IMR-90 (cell line): Measurements from ENCODE around the gene FICD. TPM values are rescaled to one million over a fixed set of nuclear protein-coding genes. Genes with fewer than 3 reads are reported as not detected.

Experiments
- ATAC-seq: fragments of 200-7000 bp; cut with Tn5 transposase; 2 replicates; pipeline ENCODE4 v1.9.1; 2020; ENCODE audit warnings: low read depth, mild to moderate bottlenecking, moderate library complexity
- BruUV-seq: library from RNA; stranded (reverse); fragments of 400-500 nt; replicated peaks from 2 replicates; lab custom pipeline; 2021; lab: Mats Ljungman, UMichigan
- CTCF ChIA-PET: fragments of 300-600 bp; formaldehyde crosslinking; extraction: SDS; loops from one replicate; lab custom pipeline; 2021; ENCODE audit warnings: antibody characterized with exemption; lab: Yijun Ruan, JAX
- POLR2A ChIA-PET: fragments of 300-600 bp; sonication (Branson Sonifier 250); formaldehyde crosslinking; loops from one replicate; lab custom pipeline; 2022; ENCODE audit warnings: antibody characterized with exemption; ENCODE audit not compliant: unreplicated experiment; lab: Charles Lee
- DNase-seq: peaks from one replicate; pipeline ENCODE4 v3.0.0; 2013
- H2AFZ ChIP-seq: replicated peaks from 2 replicates; pipeline ENCODE3; 2013; ENCODE audit warnings: low read length, mild to moderate bottlenecking; ENCODE audit not compliant: poor library complexity
- H2AK5ac ChIP-seq: 2 replicates; pipeline ENCODE4 v1.6.1; 2013; ENCODE audit warnings: low read depth, low read length, inconsistent platforms
- H2AK9ac ChIP-seq: replicated peaks from 2 replicates; pipeline ENCODE3; 2013; ENCODE audit warnings: mild to moderate bottlenecking, low read depth, low read length, moderate library complexity; ENCODE audit not compliant: poor library complexity
- H2BK120ac ChIP-seq: 2 replicates; pipeline ENCODE4 v1.6.1; 2013; ENCODE audit warnings: low read depth, low read length, inconsistent platforms
- H2BK15ac ChIP-seq: 3 replicates; pipeline ENCODE4 v1.6.1; 2013; ENCODE audit warnings: low read depth, low read length, inconsistent platforms
- H2BK20ac ChIP-seq: 2 replicates; pipeline ENCODE4 v1.6.1; 2013; ENCODE audit warnings: low read depth, mild to moderate bottlenecking, inconsistent platforms, low read length, moderate library complexity
- H2BK5ac ChIP-seq: 2 replicates; pipeline ENCODE4 v1.6.1; 2013; ENCODE audit warnings: mild to moderate bottlenecking, low read depth, low read length, inconsistent platforms; ENCODE audit not compliant: poor library complexity, severe bottlenecking
- H3K14ac ChIP-seq: replicated peaks from 2 replicates; pipeline ENCODE4 v1.6.1; 2013; ENCODE audit warnings: low read depth, low read length, inconsistent platforms
- H3K18ac ChIP-seq: 2 replicates; pipeline ENCODE4 v1.6.1; 2013; ENCODE audit warnings: low read depth, low read length, control low read depth
- H3K23ac ChIP-seq: 2 replicates; pipeline ENCODE4 v1.6.1; 2013; ENCODE audit warnings: low read depth, low read length, inconsistent platforms
- H3K27ac ChIP-seq: 2 replicates; pipeline ENCODE4 v1.5.1; 2013; ENCODE audit warnings: mild to moderate bottlenecking, control low read depth, low read length; ENCODE audit not compliant: insufficient read depth
- H3K27me3 ChIP-seq: 2 replicates; pipeline ENCODE4 v1.6.1; 2013; ENCODE audit warnings: low read length; ENCODE audit not compliant: control insufficient read depth, insufficient read depth
- H3K36me3 ChIP-seq: 2 replicates; pipeline ENCODE4 v1.6.1; 2013; ENCODE audit warnings: low read length, mixed read lengths; ENCODE audit not compliant: control insufficient read depth, insufficient read depth
- H3K4ac ChIP-seq: 2 replicates; pipeline ENCODE4 v1.6.1; 2013; ENCODE audit warnings: low read depth, low read length, inconsistent platforms
- H3K4me1 ChIP-seq: 2 replicates; pipeline ENCODE4 v1.6.1; 2013; ENCODE audit warnings: low read length, mixed read lengths; ENCODE audit not compliant: control insufficient read depth, insufficient read depth
- H3K4me2 ChIP-seq: 2 replicates; pipeline ENCODE4 v1.6.1; 2013; ENCODE audit warnings: low read depth, mild to moderate bottlenecking, control low read depth, low read length, moderate library complexity
- H3K4me3 ChIP-seq: 2 replicates; pipeline ENCODE4 v1.5.1; 2013; ENCODE audit warnings: low read depth, mild to moderate bottlenecking, control low read depth, low read length, moderate library complexity; ENCODE audit not compliant: insufficient read depth
- H3K56ac ChIP-seq: 2 replicates; pipeline ENCODE4 v1.6.1; 2013; ENCODE audit warnings: low read length, inconsistent platforms; ENCODE audit not compliant: insufficient read depth; ENCODE audit errors: extremely low read depth
- H3K79me1 ChIP-seq, 2 experiments: 2 replicates each; pipeline ENCODE4 v1.6.1; 2013; ENCODE audit warnings: low read length in 2 of 2, inconsistent platforms in 1 of 2, low read depth in 1 of 2
- H3K9ac ChIP-seq: 2 replicates; pipeline ENCODE4 v1.6.1; 2013; ENCODE audit warnings: low read depth, low read length, control low read depth
- H3K9me1 ChIP-seq: 2 replicates; pipeline ENCODE4 v1.6.1; 2013; ENCODE audit warnings: low read length, inconsistent platforms; ENCODE audit not compliant: insufficient read depth
- H3K9me3 ChIP-seq: 2 replicates; pipeline ENCODE4 v1.6.1; 2013; ENCODE audit warnings: low read length; ENCODE audit not compliant: control insufficient read depth, insufficient read depth
- H4K20me1 ChIP-seq: 2 replicates; pipeline ENCODE4 v1.6.1; 2013; ENCODE audit warnings: low read length, inconsistent platforms; ENCODE audit not compliant: insufficient read depth
- H4K5ac ChIP-seq: 2 replicates; pipeline ENCODE4 v1.6.1; 2013; ENCODE audit warnings: mild to moderate bottlenecking, low read depth, low read length, control low read depth
- H4K8ac ChIP-seq, 2 experiments: 2 replicates each; pipeline ENCODE4 v1.6.1; 2013; ENCODE audit warnings: low read depth in 2 of 2, low read length in 2 of 2, control low read depth in 1 of 2, inconsistent platforms in 1 of 2
- H4K91ac ChIP-seq: 2 replicates; pipeline ENCODE4 v1.6.1; 2013; ENCODE audit warnings: low read depth, low read length, inconsistent platforms; ENCODE audit not compliant: insufficient read depth
- BHLHE40 ChIP-seq: fragments of 150-350 bp; IDR thresholded peaks from 2 replicates; pipeline ENCODE4 v1.6.1; 2016; ENCODE audit warnings: mild to moderate bottlenecking, low read depth, low read length
- CEBPB ChIP-seq: IDR thresholded peaks from 2 replicates; pipeline ENCODE4 v1.6.1; 2012; ENCODE audit warnings: low read depth, low read length, improper control_type of control experiment
- CHD1 ChIP-seq: IDR thresholded peaks from 2 replicates; pipeline ENCODE4 v1.6.1; 2012; ENCODE audit warnings: low read depth, low read length, improper control_type of control experiment
- CTCF ChIP-seq: conservative IDR thresholded peaks from 2 replicates; pipeline ENCODE4 v1.5.1; 2012; ENCODE audit warnings: mild to moderate bottlenecking, low read depth, low read length, improper control_type of control experiment
- MAZ ChIP-seq: IDR thresholded peaks from 2 replicates; pipeline ENCODE4 v1.6.1; 2012; ENCODE audit warnings: low read depth, mild to moderate bottlenecking, low read length, improper control_type of control experiment, moderate library complexity, borderline replicate concordance
- NFE2L2 ChIP-seq: fragments of 150-350 bp; IDR thresholded peaks from 2 replicates; pipeline ENCODE4 v1.6.1; 2016; ENCODE audit warnings: low read depth, mild to moderate bottlenecking, low read length
- RAD21 ChIP-seq: IDR thresholded peaks from 2 replicates; pipeline ENCODE4 v1.6.1; 2012; ENCODE audit warnings: low read length, improper control_type of control experiment
- RFX5 ChIP-seq: IDR thresholded peaks from 2 replicates; pipeline ENCODE4 v1.8.0; 2012; ENCODE audit warnings: low read depth, mild to moderate bottlenecking, low read length, moderate library complexity
- SMC3 ChIP-seq: fragments of 150-350 bp; IDR thresholded peaks from 2 replicates; pipeline ENCODE4 v1.6.1; 2016; ENCODE audit warnings: low read depth, mild to moderate bottlenecking, antibody characterized with exemption, low read length, moderate library complexity
- USF2 ChIP-seq: fragments of 150-350 bp; IDR thresholded peaks from 2 replicates; pipeline ENCODE4 v1.6.1; 2017; ENCODE audit warnings: mild to moderate bottlenecking, antibody characterized with exemption, low read length, low read depth
- WGBS, 2 experiments: methylation state at CpG; one replicate each; pipeline versions ENCODE4 v1.1.5 to v1.1.7; 2013; ENCODE audit warnings: missing lambda C conversion rate in 2 of 2; ENCODE audit not compliant: insufficient read length in 1 of 2; ENCODE audit errors: extremely low coverage in 2 of 2; 5-methylcytosine and 5-hydroxymethylcytosine counted together
- dilution Hi-C: fragments of 300-500 bp; cut with HindIII; formaldehyde crosslinking; loops from one replicate; pipeline ENCODE4 v1.14.3; 2018; ENCODE audit warnings: low sequenced_read_pairs; ENCODE audit not compliant: unreplicated experiment
- in situ Hi-C: fragments of 300-500 bp; cut with MboI; formaldehyde crosslinking; loops from 3 replicates; pipeline ENCODE4 v1.14.3; 2019; ENCODE audit warnings: low sequenced_read_pairs, inconsistent platforms, mixed read lengths
- intact Hi-C: fragments of 100-400 bp; cut with micrococcal nuclease; formaldehyde crosslinking; loops from 2 replicates; pipeline ENCODE4 v1.10.0; 2022
- polyA plus RNA-seq, 3 experiments: library from polyadenylated mRNA; depleted of rRNA; stranded (reverse); fragments of >200 nt; gene quantifications; 2 replicates each; pipeline ENCODE4 v1.2.3, GENCODE V29; 2012; ENCODE audit warnings: low replicate concordance in 1 of 3
- total RNA-seq: library from RNA; depleted of rRNA; stranded (reverse); fragments of >200 nt; gene quantifications from 2 replicates; pipeline ENCODE4 v1.2.3, GENCODE V29; 2012

The FICD gene
- total and polyA plus RNA-seq, 2 of the 4 experiments (the other 2 are of a cell fraction) = 4.0 to 11.3 TPM

- no peak overlapping the region for H2AK5ac ChIP-seq
- 84% methylated on average over 10 of the region's 23 CpGs; no CpG with 5 or more reads in 1 of the 2 experiments for WGBS, 2 experiments
- intact Hi-C loops = no loop called here
- H2BK20ac ChIP-seq = no peak overlapping the region
- H4K91ac ChIP-seq = no peak overlapping the region
- in situ Hi-C loops = loop anchor here (25.0 kb wide), 1 partner anchor 829 kb away; the partner anchor contains the start of gene PWP1
- BruUV-seq = no TSS peak
- ATAC-seq (no peak), DNase-seq (no peak)
- no peak overlapping the region for H2AFZ ChIP-seq
- H3K9ac ChIP-seq = no peak overlapping the region
- H4K8ac ChIP-seq = no peak overlapping the region
- H3K27ac ChIP-seq = no peak overlapping the region
- no peak overlapping the region for H3K4ac ChIP-seq
- H3K4me3 ChIP-seq = no peak overlapping the region
- no peak overlapping the region for H3K23ac ChIP-seq
- no peak overlapping the region for H3K18ac ChIP-seq
- H4K20me1 ChIP-seq = no peaks in the 10 kb centered on the region; the same call in 1 of the 2 replicates
- no peaks in the 10 kb centered on the region for H3K9me3 ChIP-seq
- peaks cover 18% of the 10 kb centered on the region; the same call in 1 of the 2 replicates for H3K9me1 ChIP-seq
- no peak overlapping the region for H2AK9ac ChIP-seq
- peaks cover 19 to 50% of the 10 kb centered on the region in 2 experiments for H3K79me1 ChIP-seq
- H3K27me3 ChIP-seq = no peaks in the 10 kb centered on the region; the same call in 1 of the 2 replicates
- POLR2A ChIA-PET = no interaction called here
- no peak overlapping the region for H3K4me2 ChIP-seq
- H3K36me3 ChIP-seq = peaks cover 33% of the 10 kb centered on the region
- H2BK15ac ChIP-seq = no peak overlapping the region
- dilution Hi-C loops = no loop called here
- H4K5ac ChIP-seq = no peak overlapping the region
- TF ChIP-seq CTCF = no peak
- TF ChIP-seq MAZ = no peak
- no peak for TF ChIP-seq CEBPB
- no peak for TF ChIP-seq CHD1
- no peak for TF ChIP-seq SMC3
- TF ChIP-seq RAD21 = no peak
- no peak for TF ChIP-seq BHLHE40
- TF ChIP-seq RFX5 = no peak
- no peak for TF ChIP-seq USF2
- TF ChIP-seq NFE2L2 = no peak
- H3K56ac ChIP-seq = no peak overlapping the region
- H3K4me1 ChIP-seq = peaks cover 3% of the 10 kb centered on the region
- H3K14ac ChIP-seq = no peak overlapping the region
- H2BK120ac ChIP-seq = no peak overlapping the region
- CTCF ChIA-PET = no interaction called here
- H2BK5ac ChIP-seq = no peak overlapping the region
These were observed 1.6 kb downstream of the FICD start for GRCh38 chr12:108516511-108517275.
